ENCODE data around the gene PPARG.
A peak's percentile ranks its signal among the peaks of the same experiment; 100 is the strongest.

Gene PPARG

GRCh38 chr3:12343047-12343501 is 54.2 kb downstream of the PPARG start:
- DNase-seq (ENCODE audit: low read depth): no peak

- peak; percentile 54 for DNase-seq (ENCODE audit: low read depth)
Observed at GRCh38 chr3:12345141-12345561, 56.3 kb downstream of the PPARG start.

- no peak for DNase-seq (ENCODE audit: low read depth)
Observed at GRCh38 chr3:12345584-12346494, 57.0 kb downstream of the PPARG start.

- DNase-seq (ENCODE audit: low read depth): no peak
Observed at GRCh38 chr3:12347301-12347700, 58.4 kb downstream of the PPARG start.

- DNase-seq (ENCODE audit: low read depth): no peak
Observed at GRCh38 chr3:12349895-12350811, 61.3 kb downstream of the PPARG start.

- no peak for DNase-seq (ENCODE audit: low read depth)
Observed at GRCh38 chr3:12351145-12351544, 62.3 kb downstream of the PPARG start.

GRCh38 chr3:12352253-12352652 is 63.4 kb downstream of the PPARG start:
- no peak for DNase-seq (ENCODE audit: low read depth)

GRCh38 chr3:12352755-12353154 is 63.9 kb downstream of the PPARG start:
- DNase-seq (ENCODE audit: low read depth): no peak

GRCh38 chr3:12353796-12354525 is 65.1 kb downstream of the PPARG start:
- DNase-seq (ENCODE audit: low read depth): no peak

- no peak for DNase-seq (ENCODE audit: low read depth)
Observed at GRCh38 chr3:12356175-12356574, 67.3 kb downstream of the PPARG start.

- no peak for DNase-seq (ENCODE audit: low read depth)
Observed at GRCh38 chr3:12356996-12357395, 68.1 kb downstream of the PPARG start.

GRCh38 chr3:12357456-12357855 is 68.6 kb downstream of the PPARG start:
- DNase-seq (ENCODE audit: low read depth): no peak

GRCh38 chr3:12363397-12364195 is 74.7 kb downstream of the PPARG start:
- DNase-seq (ENCODE audit: low read depth): no peak

- DNase-seq (ENCODE audit: low read depth): no peak
Observed at GRCh38 chr3:12367346-12367745, 78.5 kb downstream of the PPARG start.

- DNase-seq (ENCODE audit: low read depth): no peak
Observed at GRCh38 chr3:12369029-12369428, 80.2 kb downstream of the PPARG start.

- no peak for DNase-seq (ENCODE audit: low read depth)
Observed at GRCh38 chr3:12369598-12369997, 80.7 kb downstream of the PPARG start.

GRCh38 chr3:12370758-12371157 is 81.9 kb downstream of the PPARG start:
- DNase-seq (ENCODE audit: low read depth): no peak

- DNase-seq (ENCODE audit: low read depth): no peak
Observed at GRCh38 chr3:12371525-12372140, 82.8 kb downstream of the PPARG start.

- no peak for DNase-seq (ENCODE audit: low read depth)
Observed at GRCh38 chr3:12372741-12373280, 83.9 kb downstream of the PPARG start.

GRCh38 chr3:12375572-12375971 is 86.7 kb downstream of the PPARG start:
- no peak for DNase-seq (ENCODE audit: low read depth)

Data from HS-5 (cell line).